IMR-90 (cell line): ENCODE results near the gene GCK. TPM values are rescaled to one million over a fixed set of nuclear protein-coding genes. Genes with fewer than 3 reads are reported as not detected.

ENCODE experiments used
- ATAC-seq: fragments of 200-7000 bp; cut with Tn5 transposase; 2 replicates; pipeline ENCODE4 v1.9.1; 2020; ENCODE audit warnings: low read depth, mild to moderate bottlenecking, moderate library complexity
- BruUV-seq: library from RNA; stranded (reverse); fragments of 400-500 nt; replicated peaks from 2 replicates; lab custom pipeline; 2021; lab: Mats Ljungman, UMichigan
- CTCF ChIA-PET: fragments of 300-600 bp; formaldehyde crosslinking; extraction: SDS; loops from one replicate; lab custom pipeline; 2021; ENCODE audit warnings: antibody characterized with exemption; lab: Yijun Ruan, JAX
- POLR2A ChIA-PET: fragments of 300-600 bp; sonication (Branson Sonifier 250); formaldehyde crosslinking; loops from one replicate; lab custom pipeline; 2022; ENCODE audit warnings: antibody characterized with exemption; ENCODE audit not compliant: unreplicated experiment; lab: Charles Lee
- DNase-seq: peaks from one replicate; pipeline ENCODE4 v3.0.0; 2013
- H2AFZ ChIP-seq: replicated peaks from 2 replicates; pipeline ENCODE3; 2013; ENCODE audit warnings: low read length, mild to moderate bottlenecking; ENCODE audit not compliant: poor library complexity
- H2AK5ac ChIP-seq: 2 replicates; pipeline ENCODE4 v1.6.1; 2013; ENCODE audit warnings: low read depth, low read length, inconsistent platforms
- H2AK9ac ChIP-seq: replicated peaks from 2 replicates; pipeline ENCODE3; 2013; ENCODE audit warnings: mild to moderate bottlenecking, low read depth, low read length, moderate library complexity; ENCODE audit not compliant: poor library complexity
- H2BK120ac ChIP-seq: 2 replicates; pipeline ENCODE4 v1.6.1; 2013; ENCODE audit warnings: low read depth, low read length, inconsistent platforms
- H2BK15ac ChIP-seq: 3 replicates; pipeline ENCODE4 v1.6.1; 2013; ENCODE audit warnings: low read depth, low read length, inconsistent platforms
- H2BK20ac ChIP-seq: 2 replicates; pipeline ENCODE4 v1.6.1; 2013; ENCODE audit warnings: low read depth, mild to moderate bottlenecking, inconsistent platforms, low read length, moderate library complexity
- H2BK5ac ChIP-seq: 2 replicates; pipeline ENCODE4 v1.6.1; 2013; ENCODE audit warnings: mild to moderate bottlenecking, low read depth, low read length, inconsistent platforms; ENCODE audit not compliant: poor library complexity, severe bottlenecking
- H3K14ac ChIP-seq: replicated peaks from 2 replicates; pipeline ENCODE4 v1.6.1; 2013; ENCODE audit warnings: low read depth, low read length, inconsistent platforms
- H3K18ac ChIP-seq: 2 replicates; pipeline ENCODE4 v1.6.1; 2013; ENCODE audit warnings: low read depth, low read length, control low read depth
- H3K23ac ChIP-seq: 2 replicates; pipeline ENCODE4 v1.6.1; 2013; ENCODE audit warnings: low read depth, low read length, inconsistent platforms
- H3K27ac ChIP-seq: 2 replicates; pipeline ENCODE4 v1.5.1; 2013; ENCODE audit warnings: mild to moderate bottlenecking, control low read depth, low read length; ENCODE audit not compliant: insufficient read depth
- H3K27me3 ChIP-seq: 2 replicates; pipeline ENCODE4 v1.6.1; 2013; ENCODE audit warnings: low read length; ENCODE audit not compliant: control insufficient read depth, insufficient read depth
- H3K36me3 ChIP-seq: 2 replicates; pipeline ENCODE4 v1.6.1; 2013; ENCODE audit warnings: low read length, mixed read lengths; ENCODE audit not compliant: control insufficient read depth, insufficient read depth
- H3K4ac ChIP-seq: 2 replicates; pipeline ENCODE4 v1.6.1; 2013; ENCODE audit warnings: low read depth, low read length, inconsistent platforms
- H3K4me1 ChIP-seq: 2 replicates; pipeline ENCODE4 v1.6.1; 2013; ENCODE audit warnings: low read length, mixed read lengths; ENCODE audit not compliant: control insufficient read depth, insufficient read depth
- H3K4me2 ChIP-seq: 2 replicates; pipeline ENCODE4 v1.6.1; 2013; ENCODE audit warnings: low read depth, mild to moderate bottlenecking, control low read depth, low read length, moderate library complexity
- H3K4me3 ChIP-seq: 2 replicates; pipeline ENCODE4 v1.5.1; 2013; ENCODE audit warnings: low read depth, mild to moderate bottlenecking, control low read depth, low read length, moderate library complexity; ENCODE audit not compliant: insufficient read depth
- H3K56ac ChIP-seq: 2 replicates; pipeline ENCODE4 v1.6.1; 2013; ENCODE audit warnings: low read length, inconsistent platforms; ENCODE audit not compliant: insufficient read depth; ENCODE audit errors: extremely low read depth
- H3K79me1 ChIP-seq, 2 experiments: 2 replicates each; pipeline ENCODE4 v1.6.1; 2013; ENCODE audit warnings: low read length in 2 of 2, inconsistent platforms in 1 of 2, low read depth in 1 of 2
- H3K9ac ChIP-seq: 2 replicates; pipeline ENCODE4 v1.6.1; 2013; ENCODE audit warnings: low read depth, low read length, control low read depth
- H3K9me1 ChIP-seq: 2 replicates; pipeline ENCODE4 v1.6.1; 2013; ENCODE audit warnings: low read length, inconsistent platforms; ENCODE audit not compliant: insufficient read depth
- H3K9me3 ChIP-seq: 2 replicates; pipeline ENCODE4 v1.6.1; 2013; ENCODE audit warnings: low read length; ENCODE audit not compliant: control insufficient read depth, insufficient read depth
- H4K20me1 ChIP-seq: 2 replicates; pipeline ENCODE4 v1.6.1; 2013; ENCODE audit warnings: low read length, inconsistent platforms; ENCODE audit not compliant: insufficient read depth
- H4K5ac ChIP-seq: 2 replicates; pipeline ENCODE4 v1.6.1; 2013; ENCODE audit warnings: mild to moderate bottlenecking, low read depth, low read length, control low read depth
- H4K8ac ChIP-seq, 2 experiments: 2 replicates each; pipeline ENCODE4 v1.6.1; 2013; ENCODE audit warnings: low read depth in 2 of 2, low read length in 2 of 2, control low read depth in 1 of 2, inconsistent platforms in 1 of 2
- H4K91ac ChIP-seq: 2 replicates; pipeline ENCODE4 v1.6.1; 2013; ENCODE audit warnings: low read depth, low read length, inconsistent platforms; ENCODE audit not compliant: insufficient read depth
- BHLHE40 ChIP-seq: fragments of 150-350 bp; IDR thresholded peaks from 2 replicates; pipeline ENCODE4 v1.6.1; 2016; ENCODE audit warnings: mild to moderate bottlenecking, low read depth, low read length
- SMC3 ChIP-seq: fragments of 150-350 bp; IDR thresholded peaks from 2 replicates; pipeline ENCODE4 v1.6.1; 2016; ENCODE audit warnings: low read depth, mild to moderate bottlenecking, antibody characterized with exemption, low read length, moderate library complexity
- WGBS, 2 experiments: methylation state at CpG; one replicate each; pipeline versions ENCODE4 v1.1.5 to v1.1.7; 2013; ENCODE audit warnings: missing lambda C conversion rate in 2 of 2; ENCODE audit not compliant: insufficient read length in 1 of 2; ENCODE audit errors: extremely low coverage in 2 of 2; 5-methylcytosine and 5-hydroxymethylcytosine counted together
- dilution Hi-C: fragments of 300-500 bp; cut with HindIII; formaldehyde crosslinking; loops from one replicate; pipeline ENCODE4 v1.14.3; 2018; ENCODE audit warnings: low sequenced_read_pairs; ENCODE audit not compliant: unreplicated experiment
- in situ Hi-C: fragments of 300-500 bp; cut with MboI; formaldehyde crosslinking; loops from 3 replicates; pipeline ENCODE4 v1.14.3; 2019; ENCODE audit warnings: low sequenced_read_pairs, inconsistent platforms, mixed read lengths
- intact Hi-C: fragments of 100-400 bp; cut with micrococcal nuclease; formaldehyde crosslinking; loops from 2 replicates; pipeline ENCODE4 v1.10.0; 2022
- polyA plus RNA-seq, 3 experiments: library from polyadenylated mRNA; depleted of rRNA; stranded (reverse); fragments of >200 nt; gene quantifications; 2 replicates each; pipeline ENCODE4 v1.2.3, GENCODE V29; 2012; ENCODE audit warnings: low replicate concordance in 1 of 3
- total RNA-seq: library from RNA; depleted of rRNA; stranded (reverse); fragments of >200 nt; gene quantifications from 2 replicates; pipeline ENCODE4 v1.2.3, GENCODE V29; 2012

The GCK gene
- total and polyA plus RNA-seq, 2 of the 4 experiments (the other 2 are of a cell fraction), result 0.14 to 0.18 TPM

DNA sequence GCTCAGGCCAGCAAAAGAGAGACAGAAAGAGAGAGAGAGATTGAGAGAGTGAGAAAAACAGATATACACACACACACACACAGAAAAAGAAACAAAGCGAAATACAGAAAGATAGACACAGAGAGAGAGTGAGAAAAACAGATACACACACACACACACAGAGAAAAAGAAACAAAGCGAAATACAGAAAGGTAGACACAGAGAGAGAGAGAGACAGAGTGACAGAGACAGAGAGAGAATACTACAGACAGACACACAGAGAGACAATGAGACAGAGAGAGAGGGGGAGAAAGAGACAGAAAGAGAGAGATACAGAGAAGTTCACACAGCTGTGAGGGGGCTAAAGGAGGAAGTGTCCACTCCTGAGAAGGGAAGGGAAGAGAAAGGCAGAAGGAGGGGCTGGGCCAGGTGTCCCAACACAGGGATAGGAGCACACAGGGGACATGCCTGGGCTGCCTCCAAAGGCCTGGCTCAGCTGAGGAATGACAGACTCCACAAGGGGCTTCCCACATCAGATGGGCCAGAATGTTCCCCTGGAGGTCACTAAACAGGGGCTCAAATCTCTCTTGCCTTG, 4.3 kb downstream of the GCK start:
- Histone ChIP-seq H2BK20ac (peak overlapping the region; percentile 78; the same call in 1 of the 2 replicates), H3K9me1 (no peaks in the 10 kb centered on the region), H2AK5ac (peak overlapping the region; percentile 67; the same call in 1 of the 2 replicates), H3K4me1 (peaks cover 2% of the 10 kb centered on the region), H3K56ac (no peak overlapping the region), H3K27ac (peak overlapping the region; percentile 17; the same call in 1 of the 2 replicates), H2AK9ac (peak overlapping the region; percentile 74), H4K8ac (peak overlapping the region; percentile 16 to 79; a peak in 2 of 4 replicates), H3K4ac (peak overlapping the region; percentile 34), H3K9ac (no peak overlapping the region; the same call in 1 of the 2 replicates), H2BK120ac (peak overlapping the region; percentile 28; the same call in 1 of the 2 replicates), H3K23ac (peak overlapping the region; percentile 2; the same call in 1 of the 2 replicates), H3K36me3 (no peaks in the 10 kb centered on the region), H4K5ac (no peak overlapping the region), H3K27me3 (peaks cover 18% of the 10 kb centered on the region), H2AFZ (peak overlapping the region; percentile 79), H3K9me3 (peaks cover 18% of the 10 kb centered on the region), H3K4me3 (no peak overlapping the region), H3K79me1 (no peaks in the 10 kb centered on the region; a peak in 1 of 4 replicates), H4K20me1 (no peaks in the 10 kb centered on the region), H2BK5ac (peak overlapping the region; percentile 30), H4K91ac (peak overlapping the region; percentile 55), H3K14ac (peak overlapping the region; percentile 78), H3K18ac (no peak overlapping the region), H3K4me2 (peak overlapping the region; percentile 22; the same call in 1 of the 2 replicates), H2BK15ac (peak overlapping the region; percentile 90)
- WGBS, 2 experiments, result no CpG with 5 or more reads among the region's 2 CpGs
- ATAC-seq (peak; percentile 38), DNase-seq (no peak)
- POLR2A ChIA-PET, result no interaction called here
- dilution Hi-C loops, result no loop called here
- CTCF ChIA-PET, result interaction anchor here (0.7 to 0.9 kb wide), 2 partner anchors 12 to 15 kb away, joined by 3 read pairs; no protein-coding TSS in a partner anchor
- no TSS peak for BruUV-seq
- TF ChIP-seq BHLHE40 (no peak), SMC3 (no peak)
- in situ Hi-C loops, result no loop called here
- intact Hi-C loops, result no loop called here
